ENCODE results near the gene DSC2.

DNA sequence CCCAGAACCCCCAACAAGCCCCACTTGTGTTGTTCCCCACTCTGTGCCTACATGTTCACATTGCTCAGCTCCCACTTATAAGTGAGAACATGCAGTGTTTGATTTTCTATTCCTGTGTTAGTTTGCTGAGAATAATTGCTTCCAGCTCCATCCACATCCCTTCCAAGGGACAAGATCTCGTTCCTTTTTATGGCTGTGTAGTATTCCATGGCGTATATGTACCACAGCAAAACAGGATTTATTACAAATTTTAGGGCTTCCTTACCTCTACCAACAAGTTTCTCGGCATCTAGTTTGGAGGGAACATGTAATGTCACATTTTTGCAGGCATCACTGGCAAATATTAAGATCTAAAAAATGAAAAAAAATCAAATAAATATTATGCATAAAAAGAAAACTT is 8.9 kb downstream of the DSC2 start:
- TF ChIP-seq POLR2A (IDR thresholded peaks at IDR 0.05) (no peak), CTCF (IDR thresholded peaks at IDR 0.05) (no peak), EP300 (IDR thresholded peaks at IDR 0.05) (no peak), POLR2AphosphoS5 (IDR thresholded peaks at IDR 0.05) (no peak)
